Right cardiac atrium (tissue), 5 donors: Measurements from ENCODE around the gene DCAF7. TPM values are rescaled to one million over a fixed set of nuclear protein-coding genes. Genes with fewer than 3 reads are reported as not detected.

ENCODE experiments used
- ATAC-seq, 2 donors: fragments of 200-7000 bp; cut with Tn5 transposase; one replicate each; pipeline versions ENCODE4 v1.8.0 to v1.9.1; 2020; ENCODE audit warnings: moderate library complexity in 2 of 2, mild to moderate bottlenecking in 1 of 2
- DNase-seq, 3 donors: peaks; one replicate each; pipeline ENCODE4 v3.0.0-alpha.2; 2020
- H3K27ac ChIP-seq: one replicate; pipeline ENCODE4 v1.5.1; 2013; ENCODE audit warnings: mild to moderate bottlenecking, low read length, control low read depth, moderate library complexity
- H3K27me3 ChIP-seq: one replicate; pipeline ENCODE4 v1.6.1; 2013; ENCODE audit not compliant: control insufficient read depth, insufficient read depth
- H3K4me1 ChIP-seq: one replicate; pipeline ENCODE4 v1.6.1; 2013; ENCODE audit warnings: low read length; ENCODE audit not compliant: control insufficient read depth, insufficient read depth
- H3K4me3 ChIP-seq: one replicate; pipeline ENCODE4 v1.5.1; 2013; ENCODE audit warnings: low read length, control low read depth
- H3K9me3 ChIP-seq: one replicate; pipeline ENCODE4 v1.6.1; 2013; ENCODE audit warnings: low read length; ENCODE audit not compliant: control insufficient read depth
- WGBS: extraction: QIAGEN DNeasy Blood & Tissue Kit; methylation state at CpG from one replicate; pipeline ENCODE4 v1.1.7; 2013; 5-methylcytosine and 5-hydroxymethylcytosine counted together
- intact Hi-C, 4 donors: fragments of 100-400 bp; cut with DNase I; formaldehyde crosslinking; loops; one replicate each; pipeline versions ENCODE4 v1.11.0 to v1.14.0; 2022 to 2023
- polyA plus RNA-seq: library from polyadenylated mRNA; stranded (reverse); fragments of 200-250 nt; gene quantifications from one replicate; pipeline ENCODE4 v1.2.3, GENCODE V29; 2013
- total RNA-seq, 4 donors: library from RNA; stranded (reverse); fragmentation: NEBNext Ultra II Directional; extraction: Animal tissue kit (Norgen Biotek cat#: 25700); gene quantifications; one replicate each; pipeline ENCODE4 v1.2.1, GENCODE V29; 2021
- donor health status: healthy with polysubstance abuse.
- donor health status: DM: no; HTN: yes; CAD: no.
- donor health status: DM: no; HTN: no; CAD: no.
- donor health status: DM: no; HTN: yes; CAD: no; lungs with severe emphysema.
- donor health status: DM: yes; HTN: yes; CAD: no.

The DCAF7 gene
- total and polyA plus RNA-seq, 5 donors, result 15.1 to 57.3 (median 48.6) TPM

GRCh38 chr17:63537991-63538692 is 12.1 kb upstream of the DCAF7 start:
- intact Hi-C loops, result no loop called here
- H3K9me3 ChIP-seq, result no peaks in the 10 kb centered on the region
- no peak overlapping the region for H3K27ac ChIP-seq
- no peak overlapping the region for H3K4me3 ChIP-seq
- no peaks in the 10 kb centered on the region for H3K4me1 ChIP-seq
- WGBS, result 6% methylated on average over 62 of the region's 62 CpGs
- H3K27me3 ChIP-seq, result no peaks in the 10 kb centered on the region
- DNase-seq (peak in 1 of 3 donors; percentile 49), ATAC-seq (peak in 1 of 2 donors; percentile 8)

GRCh38 chr17:63538693-63539595 is 11.3 kb upstream of the DCAF7 start:
- no peak for DNase-seq
- no peak overlapping the region for H3K27ac ChIP-seq
- no peaks in the 10 kb centered on the region for H3K9me3 ChIP-seq
- no peak for ATAC-seq
- no peak overlapping the region for H3K4me3 ChIP-seq
- H3K4me1 ChIP-seq, result no peaks in the 10 kb centered on the region
- intact Hi-C loops, result no loop called here
- WGBS, result 74% methylated on average over 9 of the region's 9 CpGs
- no peaks in the 10 kb centered on the region for H3K27me3 ChIP-seq

DNA sequence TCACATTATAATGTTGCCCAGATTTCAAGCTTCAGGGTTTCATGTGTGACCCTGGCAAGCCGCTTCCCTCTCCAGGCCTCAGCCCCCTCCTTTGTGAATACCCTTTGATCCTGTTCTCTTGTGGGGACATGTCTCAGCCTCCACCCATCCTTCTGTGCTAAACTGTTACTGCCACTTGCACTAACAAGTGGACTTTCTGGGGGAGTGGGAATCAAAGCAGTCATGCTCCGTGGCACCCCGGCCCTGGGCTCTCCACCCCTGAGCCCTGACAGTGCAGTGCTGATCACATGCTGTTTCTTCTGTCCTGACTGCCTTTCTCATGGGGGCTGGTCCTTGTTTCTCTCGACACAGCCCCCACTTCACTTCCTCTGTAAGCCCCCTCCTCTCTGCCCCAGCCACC is 9.7 kb upstream of the DCAF7 start:
- H3K9me3 ChIP-seq, result no peaks in the 10 kb centered on the region
- ATAC-seq (no peak), DNase-seq (no peak)
- WGBS, result 63% methylated on average over 4 of the region's 4 CpGs
- H3K4me1 ChIP-seq, result no peaks in the 10 kb centered on the region
- H3K27me3 ChIP-seq, result no peaks in the 10 kb centered on the region
- H3K4me3 ChIP-seq, result no peak overlapping the region
- intact Hi-C loops, result no loop called here
- no peak overlapping the region for H3K27ac ChIP-seq

DNA sequence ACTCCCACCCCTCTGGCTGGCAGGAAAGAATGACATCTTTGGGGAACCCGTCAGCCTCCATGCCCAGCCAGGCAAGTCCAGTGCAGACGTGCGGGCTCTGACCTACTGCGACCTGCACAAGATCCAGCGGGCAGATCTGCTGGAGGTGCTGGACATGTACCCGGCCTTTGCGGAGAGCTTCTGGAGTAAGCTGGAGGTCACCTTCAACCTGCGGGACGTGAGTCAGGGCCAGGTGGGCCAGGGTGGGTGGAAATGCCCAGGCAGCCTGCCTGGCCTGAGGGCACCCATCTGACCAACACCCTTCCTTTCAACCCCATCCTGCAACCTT is 8.1 kb upstream of the DCAF7 start:
- no peaks in the 10 kb centered on the region for H3K27me3 ChIP-seq
- ATAC-seq (no peak), DNase-seq (no peak)
- WGBS, result 91% methylated on average over 9 of the region's 9 CpGs
- intact Hi-C loops, result no loop called here
- H3K27ac ChIP-seq, result no peak overlapping the region
- no peak overlapping the region for H3K4me3 ChIP-seq
- no peaks in the 10 kb centered on the region for H3K4me1 ChIP-seq
- no peaks in the 10 kb centered on the region for H3K9me3 ChIP-seq

- intact Hi-C loops, result no loop called here
- Histone ChIP-seq H3K27ac (no peak overlapping the region), H3K4me3 (no peak overlapping the region), H3K9me3 (no peaks in the 10 kb centered on the region), H3K27me3 (no peaks in the 10 kb centered on the region), H3K4me1 (no peaks in the 10 kb centered on the region)
- ATAC-seq, result no peak
- no peak for DNase-seq
- 64% methylated on average over 15 of the region's 15 CpGs for WGBS
Observed at GRCh38 chr17:63542942-63543821, 7.1 kb upstream of the DCAF7 start.

GRCh38 chr17:63543822-63544420 is 6.4 kb upstream of the DCAF7 start:
- ATAC-seq (no peak), DNase-seq (no peak)
- intact Hi-C loops, result no loop called here

GRCh38 chr17:63544467-63545301 is 5.6 kb upstream of the DCAF7 start:
- H3K4me3 ChIP-seq, result no peak overlapping the region
- H3K9me3 ChIP-seq, result no peaks in the 10 kb centered on the region
- no peak overlapping the region for H3K27ac ChIP-seq
- DNase-seq, result no peak
- intact Hi-C loops, result no loop called here
- ATAC-seq, result no peak
- WGBS, result 90% methylated on average over 13 of the region's 13 CpGs
- H3K27me3 ChIP-seq, result no peaks in the 10 kb centered on the region
- no peaks in the 10 kb centered on the region for H3K4me1 ChIP-seq

More at GRCh38 chr17:63543822-63544420, 6.4 kb upstream of the DCAF7 start:
- Histone ChIP-seq H3K9me3 (no peaks in the 10 kb centered on the region), H3K27me3 (no peaks in the 10 kb centered on the region), H3K4me3 (no peak overlapping the region), H3K27ac (no peak overlapping the region), H3K4me1 (no peaks in the 10 kb centered on the region)

GRCh38 chr17:63546308-63547082 is 3.8 kb upstream of the DCAF7 start:
- intact Hi-C loops, result no loop called here
- 88% methylated on average over 9 of the region's 9 CpGs for WGBS
- no peaks in the 10 kb centered on the region for H3K9me3 ChIP-seq
- ATAC-seq (no peak), DNase-seq (no peak)
- H3K4me3 ChIP-seq, result no peak overlapping the region
- H3K27me3 ChIP-seq, result no peaks in the 10 kb centered on the region
- H3K4me1 ChIP-seq, result no peaks in the 10 kb centered on the region
- no peak overlapping the region for H3K27ac ChIP-seq

GRCh38 chr17:63547083-63547523 is 3.2 kb upstream of the DCAF7 start:
- H3K4me1 ChIP-seq, result peaks cover 2% of the 10 kb centered on the region
- H3K4me3 ChIP-seq, result no peak overlapping the region
- ATAC-seq (no peak), DNase-seq (no peak)
- H3K27me3 ChIP-seq, result no peaks in the 10 kb centered on the region
- intact Hi-C loops, result no loop called here
- WGBS, result 71% methylated on average over 5 of the region's 5 CpGs
- no peak overlapping the region for H3K27ac ChIP-seq
- no peaks in the 10 kb centered on the region for H3K9me3 ChIP-seq
